ENCODE results near the gene TRAPPC2L.
A peak's percentile ranks its signal among the peaks of the same experiment; 100 is the strongest.

The TRAPPC2L gene

DNA sequence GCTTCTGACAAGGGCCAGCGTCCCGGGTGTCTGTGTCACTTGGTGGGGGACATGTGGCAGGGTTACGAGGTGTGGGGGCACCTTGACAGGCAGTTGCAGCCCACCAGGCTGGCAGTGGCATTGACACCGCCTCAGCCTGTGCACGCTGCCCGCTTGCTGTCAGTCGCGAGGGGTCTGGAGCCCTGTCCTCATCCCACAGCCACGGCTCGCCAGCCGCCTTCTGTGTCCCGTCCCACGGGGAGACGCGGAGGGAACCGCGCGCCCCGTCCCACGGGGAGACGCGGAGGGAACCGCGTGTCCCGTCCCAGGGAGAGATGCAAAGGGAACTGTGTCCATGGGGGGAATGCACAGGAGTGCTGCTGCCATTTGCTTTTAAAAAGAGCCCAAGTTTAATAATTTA, 6.0 kb downstream of the TRAPPC2L start:
- DNase-seq, result no peak

DNA sequence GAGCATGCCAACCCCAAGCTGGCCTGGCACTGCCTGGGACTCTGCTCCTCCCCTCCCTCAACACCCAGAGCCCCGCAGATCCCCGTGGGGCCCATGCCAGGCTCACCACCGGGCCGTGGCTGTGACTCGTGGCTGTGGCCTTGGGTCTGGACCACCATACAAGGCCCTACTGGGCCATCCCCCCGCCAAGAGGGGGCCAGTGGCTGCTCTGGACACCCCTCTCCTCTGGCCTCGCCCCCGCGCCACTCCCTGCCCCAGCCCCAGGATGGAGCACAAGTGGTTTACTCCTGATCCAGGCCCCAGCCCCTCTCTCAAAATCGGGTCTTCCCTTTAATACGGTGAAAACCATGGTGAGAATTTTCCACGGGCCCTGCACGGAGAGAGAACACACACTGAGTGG, 6.5 kb downstream of the TRAPPC2L start:
- DNase-seq, result no peak

GRCh38 chr16:88864099-88864498, 7.2 kb downstream of the TRAPPC2L start:
- DNase-seq, result no peak

- DNase-seq, result no peak
Measured at GRCh38 chr16:88864521-88864920, 7.6 kb downstream of the TRAPPC2L start.

- DNase-seq, result no peak
Measured at GRCh38 chr16:88865310-88865709, 8.4 kb downstream of the TRAPPC2L start.

- no peak for DNase-seq
Measured at GRCh38 chr16:88865742-88866141, 8.8 kb downstream of the TRAPPC2L start.

GRCh38 chr16:88866151-88866920, 9.4 kb downstream of the TRAPPC2L start, which contains the start of gene PABPN1L:
Gene PABPN1L (minus strand): TSS chr16:88866660. CDS start chr16:88866606, 54 bp downstream.
- no peak for DNase-seq

DNA sequence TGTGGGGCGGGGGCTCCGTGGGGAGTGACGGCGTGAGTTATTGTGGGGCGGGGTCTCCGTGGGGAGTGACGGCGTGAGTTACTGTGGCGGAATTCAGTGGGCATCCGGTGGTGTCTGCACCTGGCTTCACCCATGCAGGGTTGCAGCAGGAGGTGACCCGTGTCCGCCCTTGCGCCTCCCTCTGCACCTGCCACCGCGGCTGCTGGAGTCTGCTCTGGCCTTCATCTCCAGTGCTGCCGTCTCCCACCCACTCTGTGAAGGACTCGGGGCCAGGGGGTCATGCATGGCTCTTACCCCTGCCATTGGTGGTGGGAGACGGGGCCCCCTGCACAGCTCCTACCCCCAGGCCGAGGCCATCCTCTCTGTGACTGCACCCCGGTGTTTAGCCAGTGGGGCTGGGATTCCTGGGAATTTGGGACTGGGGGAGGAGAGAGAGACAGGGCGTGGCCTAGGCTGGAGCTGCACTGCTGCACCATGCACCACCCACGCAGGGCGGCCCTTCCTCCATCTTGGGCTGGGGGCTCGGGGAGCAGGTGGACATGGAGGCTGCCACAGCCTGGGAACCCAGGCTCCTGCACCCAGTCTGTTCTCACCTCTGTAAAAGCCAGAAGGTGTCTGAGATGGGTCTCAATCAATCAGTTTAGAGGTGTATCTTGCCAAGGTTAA, 10.8 kb downstream of the TRAPPC2L start:
- DNase-seq, result no peak

DNA sequence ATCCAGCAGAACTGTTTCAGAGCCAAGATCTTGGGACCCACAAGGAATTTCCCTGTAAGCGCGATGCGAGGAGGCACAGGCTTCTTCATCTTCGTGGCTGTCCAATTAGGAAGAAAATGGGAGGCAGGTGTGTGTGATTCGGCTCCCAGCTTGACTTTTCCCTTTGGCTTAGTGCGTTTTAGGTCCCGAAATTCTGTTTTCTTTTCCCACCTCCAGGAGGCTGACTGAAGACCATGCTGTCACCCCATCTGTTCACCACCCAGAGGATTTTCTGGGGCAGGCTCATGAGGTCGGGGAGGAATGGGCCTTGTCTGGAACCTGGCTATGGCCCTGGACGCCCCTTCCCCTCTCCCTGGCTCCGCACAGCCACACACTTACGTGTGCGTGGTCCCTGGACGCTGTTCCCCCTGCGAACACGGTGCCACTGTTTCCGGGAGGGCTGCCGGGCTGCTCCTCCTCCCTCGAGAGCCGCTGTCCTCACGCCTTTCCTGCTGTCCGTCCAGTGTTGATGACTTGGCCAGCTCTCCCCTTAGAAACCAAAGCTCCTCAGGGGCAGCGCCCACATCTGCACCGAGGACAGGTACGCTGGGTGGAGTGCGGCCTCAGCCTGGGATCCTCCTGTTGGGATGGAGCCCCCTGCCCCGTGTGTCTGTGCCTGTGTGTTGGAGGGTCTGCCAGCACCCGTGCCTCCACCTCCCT, 12.2 kb downstream of the TRAPPC2L start:
- DNase-seq, result no peak

- no peak for DNase-seq
Measured at GRCh38 chr16:88869673-88869980, 12.7 kb downstream of the TRAPPC2L start.

DNA sequence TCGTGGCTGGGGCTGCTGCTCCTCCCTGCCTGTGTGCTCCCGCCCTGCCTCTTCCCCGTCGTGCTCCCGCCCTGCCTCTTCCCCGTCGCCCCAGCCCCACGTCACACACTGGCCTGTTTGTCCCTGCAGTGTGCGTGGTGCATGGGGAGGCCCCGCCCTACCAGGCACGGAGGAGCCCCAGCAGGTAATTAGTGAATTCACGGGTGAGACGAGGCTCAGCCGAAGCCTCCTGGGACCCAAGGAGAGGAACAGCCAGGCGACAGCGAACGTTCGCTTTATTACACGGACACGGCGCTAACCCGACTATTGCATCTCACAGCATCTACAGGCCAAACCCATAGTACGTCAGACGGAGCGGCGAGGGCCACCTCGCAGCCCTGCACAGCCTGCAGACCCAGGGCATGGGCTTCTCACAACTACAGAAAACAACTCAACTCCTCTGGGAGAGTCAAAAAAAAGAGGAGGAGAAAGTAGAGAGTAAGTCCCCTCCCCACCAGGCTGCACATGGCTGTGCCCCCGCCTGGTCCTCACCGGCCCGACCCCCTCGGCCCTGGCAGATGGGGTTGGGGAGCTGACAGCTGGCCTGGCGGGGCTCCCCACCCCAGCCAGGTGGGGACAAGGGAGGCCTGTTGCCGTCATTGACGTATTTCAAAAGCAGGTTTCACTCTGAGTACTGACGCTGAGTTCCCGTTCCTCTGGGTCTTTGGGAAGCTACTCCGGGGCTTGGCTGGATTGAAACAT, 13.9 kb downstream of the TRAPPC2L start:
- DNase-seq, result no peak

DNA sequence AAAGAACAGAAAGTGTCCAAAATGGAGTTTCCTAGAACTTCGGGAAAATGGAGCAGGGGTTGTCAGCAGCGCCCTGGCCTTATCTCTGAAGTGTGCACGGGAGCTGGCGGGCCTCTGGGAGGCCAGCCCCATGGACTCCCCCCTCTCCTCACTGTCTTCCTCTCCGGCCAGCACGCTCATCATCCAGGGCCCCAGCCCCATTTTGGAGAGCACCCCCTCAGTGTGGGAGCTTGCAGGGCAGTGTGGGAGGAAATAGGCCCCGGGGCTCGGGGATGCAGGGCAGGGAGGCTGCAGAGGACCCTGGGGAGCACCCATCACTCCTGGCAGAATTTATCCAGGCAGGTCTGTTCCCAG, 14.4 kb downstream of the TRAPPC2L start:
- DNase-seq, result peak; percentile 28

- DNase-seq, result no peak
Measured at GRCh38 chr16:88871730-88872416, 14.9 kb downstream of the TRAPPC2L start.

DNA sequence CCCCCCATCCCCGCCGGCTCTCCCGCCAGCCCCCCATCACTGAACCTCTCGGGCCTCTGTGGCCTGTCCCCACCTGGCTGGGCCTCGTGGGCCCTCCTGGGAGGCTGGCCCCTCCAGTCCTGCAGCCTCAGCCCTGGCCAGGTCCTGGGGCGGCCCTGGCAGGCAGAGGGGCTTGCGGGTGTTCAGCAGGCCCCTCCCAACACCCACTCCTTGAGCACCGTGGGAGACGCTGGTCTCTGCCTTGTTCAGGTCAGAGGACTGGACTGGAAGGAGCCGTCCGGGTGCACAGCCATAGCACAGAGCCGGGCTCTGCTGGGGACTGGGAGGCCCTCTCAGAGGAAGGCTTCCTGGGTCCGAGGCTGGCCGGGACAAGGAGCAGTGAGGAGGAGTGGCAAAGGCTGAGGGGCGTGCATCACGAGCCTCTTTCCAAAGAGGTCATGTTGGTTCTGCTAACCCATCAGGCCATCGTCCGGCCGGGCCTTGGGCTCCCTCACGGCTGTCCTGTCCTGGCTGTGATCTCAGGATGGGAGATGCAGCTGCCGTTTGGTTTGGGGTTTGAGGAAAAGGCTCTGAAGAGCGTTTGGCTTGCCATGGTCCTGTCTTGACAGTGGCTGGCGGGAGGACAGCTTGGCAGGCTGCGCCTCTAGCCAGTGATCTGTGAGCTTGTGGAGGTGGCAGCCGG, 15.9 kb downstream of the TRAPPC2L start:
- DNase-seq, result peak; percentile 12

- DNase-seq, result no peak
Measured at GRCh38 chr16:88874938-88875599, 18.1 kb downstream of the TRAPPC2L start.

- DNase-seq, result no peak
Measured at GRCh38 chr16:88875703-88876234, 18.8 kb downstream of the TRAPPC2L start.

GRCh38 chr16:88876942-88877526, 20.1 kb downstream of the TRAPPC2L start:
- no peak for DNase-seq

GRCh38 chr16:88877564-88878289, 20.8 kb downstream of the TRAPPC2L start:
- DNase-seq, result no peak

DNA sequence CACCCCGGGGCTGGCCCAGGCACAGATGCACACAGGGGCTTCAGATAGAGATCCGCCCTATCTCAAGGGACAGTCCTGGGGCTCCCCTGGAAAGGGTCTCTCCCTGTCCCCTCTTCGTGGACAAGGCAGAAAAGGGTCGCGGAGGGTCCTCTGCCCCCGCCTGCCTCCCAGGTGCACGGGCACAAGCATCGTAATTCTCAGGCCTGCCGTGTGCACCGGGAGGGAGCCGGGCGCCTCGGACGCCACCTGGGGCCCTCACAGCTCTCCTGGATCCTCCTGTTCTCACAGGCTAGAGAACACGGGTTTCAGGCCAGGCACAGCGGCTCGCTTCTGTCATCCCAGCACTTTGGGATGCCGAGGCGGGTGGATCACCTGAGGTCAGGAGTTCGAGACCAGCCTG, 21.4 kb downstream of the TRAPPC2L start:
- DNase-seq, result no peak

Measured in OCI-M1 (cell line).